Smooth muscle cell of the pulmonary artery (primary cell): ENCODE data around the gene SLC38A3. TPM values are rescaled to one million over a fixed set of nuclear protein-coding genes. Genes with fewer than 3 reads are reported as not detected.

Experiments used
- total RNA-seq: library from RNA; depleted of rRNA; stranded (reverse); fragments of >200 nt; gene quantifications from 2 replicates; pipeline ENCODE4 v1.2.3, GENCODE V29; 2014

Gene SLC38A3
- total RNA-seq, result not detected in 2 replicates

DNA sequence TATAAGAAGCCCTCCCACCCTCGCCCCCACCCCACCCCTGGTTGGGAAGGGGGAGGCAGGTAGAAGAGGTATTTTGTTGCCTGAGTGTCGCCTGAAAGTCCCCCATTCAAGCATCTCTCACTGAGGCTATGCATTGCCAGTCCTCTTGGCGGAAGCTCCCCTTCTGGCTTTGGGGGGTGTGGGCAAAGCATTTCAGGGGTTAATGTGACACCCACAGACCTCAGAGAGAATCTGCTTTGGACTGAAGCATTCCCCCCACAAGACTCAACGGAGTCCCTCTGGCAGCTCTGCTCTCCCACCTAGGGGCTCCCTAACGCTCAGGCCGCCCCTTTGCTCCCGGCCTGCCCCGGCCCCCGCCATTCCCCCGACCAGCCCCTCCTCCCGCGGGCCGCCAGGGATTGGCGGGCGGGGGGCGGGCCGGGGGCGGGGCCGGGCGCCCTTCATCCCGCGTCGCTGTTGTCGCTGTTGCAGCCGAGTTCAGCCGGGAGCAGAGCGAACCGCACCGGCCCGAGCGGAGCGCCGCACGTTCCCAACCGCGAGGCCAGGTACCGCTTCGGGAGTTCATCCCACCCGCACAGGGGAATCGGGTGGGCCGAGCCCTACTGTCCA, at the start of gene SLC38A3:
SLC38A3 (plus strand) TSS at position 468 of the 609 bp plus-strand sequence. CDS start 8,929 bp downstream, outside the sequence.

DNA sequence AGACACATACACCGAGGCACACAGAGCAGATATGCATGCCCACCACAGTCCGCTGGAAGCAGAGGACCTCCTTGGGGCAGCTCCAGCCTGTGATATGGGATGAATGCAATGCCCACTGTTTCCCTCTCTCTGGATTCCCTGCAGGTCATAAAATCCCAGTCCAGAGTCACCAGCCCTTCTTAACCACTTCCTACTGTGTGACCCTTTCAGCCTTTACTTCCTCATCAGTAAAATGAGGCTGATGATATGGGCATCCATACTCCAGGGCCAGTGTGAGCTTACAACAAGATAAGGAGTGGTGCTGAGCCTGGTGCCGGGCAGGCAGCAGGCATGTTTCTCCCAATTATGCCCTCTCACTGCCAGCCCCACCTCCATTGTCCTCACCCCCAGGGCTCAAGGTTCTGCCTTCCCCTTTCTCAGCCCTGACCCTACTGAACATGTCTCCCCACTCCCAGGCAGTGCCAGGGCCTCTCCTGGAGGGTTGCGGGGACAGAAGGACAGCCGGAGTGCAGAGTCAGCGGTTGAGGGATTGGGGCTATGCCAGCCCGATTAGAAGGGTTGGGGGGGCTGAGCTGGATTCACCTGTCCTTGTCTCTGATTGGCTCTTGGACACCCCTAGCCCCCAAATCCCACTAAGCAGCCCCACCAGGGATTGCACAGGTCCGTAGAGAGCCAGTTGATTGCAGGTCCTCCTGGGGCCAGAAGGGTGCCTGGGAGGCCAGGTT, 14.0 kb upstream of the SLC38A3 start, which contains the start of gene GNAT1:
GNAT1 (plus strand) TSS at position 675 of the 725 bp plus-strand sequence. CDS start 116 bp downstream, outside the sequence.

DNA sequence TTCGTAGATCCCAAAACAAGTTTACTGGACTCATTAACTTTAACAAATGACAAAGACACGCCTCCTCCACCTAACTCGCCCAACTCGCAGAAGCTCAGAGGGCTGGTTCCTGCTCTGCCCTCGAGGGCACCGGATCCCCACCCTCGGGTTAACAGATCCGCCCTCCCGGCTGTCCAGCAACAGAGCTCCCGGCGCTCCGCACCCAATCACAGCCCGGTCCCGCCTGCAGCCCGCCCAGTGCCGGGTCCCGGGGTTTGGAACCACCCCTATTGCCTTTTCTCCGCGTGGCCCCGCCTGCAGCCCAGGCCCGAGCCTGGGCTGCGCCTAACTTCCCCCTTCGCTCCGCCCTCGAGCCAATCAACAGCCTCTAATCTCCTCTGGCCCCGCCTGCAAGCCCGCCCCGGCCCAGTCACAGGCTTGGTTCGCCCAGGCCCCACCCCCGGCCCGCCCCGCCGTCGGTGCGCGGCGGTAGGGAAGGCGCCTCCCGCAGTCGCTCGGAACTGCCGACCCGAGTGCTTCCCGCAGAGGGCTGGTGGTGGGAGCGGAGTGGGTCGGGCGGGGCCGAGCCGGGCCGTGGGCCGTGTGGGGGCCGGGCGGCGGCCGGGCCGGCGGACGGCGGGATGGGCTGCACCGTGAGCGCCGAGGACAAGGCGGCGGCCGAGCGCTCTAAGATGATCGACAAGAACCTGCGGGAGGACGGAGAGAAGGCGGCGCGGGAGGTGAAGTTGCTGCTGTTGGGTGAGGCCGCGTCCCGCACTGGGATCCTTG, 30.8 kb downstream of the SLC38A3 start, which contains the start of gene GNAI2:
GNAI2 (plus strand) TSS at position 489 of the 768 bp plus-strand sequence; CDS start at position 621, 132 bp downstream.

DNA sequence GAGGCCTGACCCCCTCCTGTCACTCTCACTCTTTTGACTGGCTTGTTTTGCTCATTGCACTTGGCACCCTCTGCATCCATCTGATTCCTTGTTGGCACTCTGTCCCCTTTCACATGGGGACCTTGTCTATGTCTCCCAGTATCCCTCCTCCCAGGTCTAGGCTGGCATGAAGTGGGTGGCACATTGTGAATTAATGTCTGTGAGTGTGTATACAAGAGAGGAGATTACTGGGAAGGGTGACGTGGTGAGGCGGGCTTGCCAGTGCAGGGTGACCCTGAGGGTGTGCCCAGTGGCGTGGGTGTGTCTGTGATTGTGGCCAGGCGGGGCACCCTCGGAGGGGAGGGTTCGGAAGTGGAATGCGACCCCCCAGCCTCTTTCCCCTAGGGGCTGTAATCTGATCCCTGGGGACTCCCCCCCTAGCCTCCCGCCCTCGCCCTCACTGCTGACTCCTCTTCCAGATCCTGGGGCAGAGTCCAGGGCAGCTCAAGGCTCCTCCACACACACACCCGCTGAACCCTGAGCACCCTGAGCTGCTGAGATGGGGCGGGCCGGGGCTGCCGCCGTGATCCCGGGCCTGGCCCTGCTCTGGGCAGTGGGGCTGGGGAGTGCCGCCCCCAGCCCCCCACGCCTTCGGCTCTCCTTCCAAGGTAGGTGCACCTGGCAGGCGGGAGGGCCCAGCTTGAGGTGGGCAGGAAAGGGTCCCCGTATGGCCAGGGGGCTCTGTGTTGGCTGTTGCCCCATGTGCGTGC, 63.8 kb downstream of the SLC38A3 start, which contains the start of gene SEMA3B:
SEMA3B (plus strand) TSS at position 445 of the 749 bp plus-strand sequence; CDS start at position 539, 94 bp downstream.

Other genes with a start within 250 kb of the SLC38A3 start
- 120 and 131 TPM in 2 replicates for gene RBM5, start 116.4 kb upstream of the SLC38A3 start, total RNA-seq
- gene SEMA3F, start 49.9 kb upstream of the SLC38A3 start, total RNA-seq, result 18.6 and 31.0 TPM in 2 replicates
- gene GNAT1, start 13.7 kb upstream of the SLC38A3 start, total RNA-seq, result not detected in 2 replicates
- 286 and 323 TPM in 2 replicates for gene GNAI2, start 30.9 kb downstream of the SLC38A3 start, total RNA-seq
- 17.2 and 25.6 TPM in 2 replicates for gene SEMA3B, start 63.9 kb downstream of the SLC38A3 start, total RNA-seq
- gene LSMEM2, start 73.8 kb downstream of the SLC38A3 start, total RNA-seq, result not detected in 2 replicates
- 53.4 and 85.1 TPM in 2 replicates for gene IFRD2, start 87.2 kb downstream of the SLC38A3 start, total RNA-seq
- 10.6 and 10.8 TPM in 2 replicates for gene HYAL3, start 94.1 kb downstream of the SLC38A3 start, total RNA-seq
- gene NAA80, start 94.1 kb downstream of the SLC38A3 start, total RNA-seq, result 3.5 and 5.4 TPM in 2 replicates
- gene HYAL1, start 98.3 kb downstream of the SLC38A3 start, total RNA-seq, result 0.89 and 2.5 TPM in 2 replicates
- gene HYAL2, start 117.5 kb downstream of the SLC38A3 start, total RNA-seq, result 64.6 and 107 TPM in 2 replicates
- gene TUSC2, start 123.0 kb downstream of the SLC38A3 start, total RNA-seq, result 14.5 and 18.3 TPM in 2 replicates
- 34.3 and 37.3 TPM in 2 replicates for gene RASSF1, start 135.6 kb downstream of the SLC38A3 start, total RNA-seq
- 0.91 and 1.1 TPM in 2 replicates for gene ZMYND10, start 140.5 kb downstream of the SLC38A3 start, total RNA-seq
- 18.4 and 20.1 TPM in 2 replicates for gene NPRL2, start 145.5 kb downstream of the SLC38A3 start, total RNA-seq
- 31.0 and 32.3 TPM in 2 replicates for gene CYB561D2, start 145.6 kb downstream of the SLC38A3 start, total RNA-seq
- 53.0 and 54.7 TPM in 2 replicates for gene TMEM115, start 154.2 kb downstream of the SLC38A3 start, total RNA-seq